Kidney epithelial cell (primary cell): ENCODE results near the gene CDH22. TPM values are rescaled to one million over a fixed set of nuclear protein-coding genes. Genes with fewer than 3 reads are reported as not detected.

Experiments used
- DNase-seq: peaks from one replicate; pipeline ENCODE4 v3.0.0-alpha.2; 2010; ENCODE audit warnings: low read depth
- H3K27me3 ChIP-seq: 2 replicates; pipeline ENCODE4 v1.6.0; 2011; ENCODE audit warnings: low read length; ENCODE audit not compliant: control insufficient read depth, insufficient read depth
- H3K36me3 ChIP-seq: 2 replicates; pipeline ENCODE4 v1.5.1; 2011; ENCODE audit warnings: low read length; ENCODE audit not compliant: control insufficient read depth, insufficient read depth
- H3K4me3 ChIP-seq: 2 replicates; pipeline ENCODE4 v1.5.1; 2011; ENCODE audit warnings: low read depth, mild to moderate bottlenecking, control low read depth, low read length
- CTCF ChIP-seq: IDR thresholded peaks from 2 replicates; pipeline ENCODE4 v1.5.1; 2011; ENCODE audit warnings: mild to moderate bottlenecking, moderate library complexity, low read length, control low read depth, inconsistent platforms; ENCODE audit not compliant: insufficient read depth, poor library complexity, severe bottlenecking
- total RNA-seq: library from RNA; depleted of rRNA; stranded (reverse); fragments of >200 nt; gene quantifications from 2 replicates; pipeline ENCODE4 v1.2.3, GENCODE V29; 2015

Gene CDH22
- total RNA-seq, 1 donor from 2014 or later, result not detected

- no peak for TF ChIP-seq CTCF
- H3K36me3 ChIP-seq, result no peaks in the 10 kb centered on the region
- H3K4me3 ChIP-seq, result no peak overlapping the region
- no peak for DNase-seq
- peaks cover 12% of the 10 kb centered on the region for H3K27me3 ChIP-seq
These were observed 33.2 kb downstream of the CDH22 start for GRCh38 chr20:46275091-46275490.

GRCh38 chr20:46273717-46274116 lies 34.6 kb downstream of the CDH22 start:
- DNase-seq, result no peak
- TF ChIP-seq CTCF, result no peak
- peaks cover 16% of the 10 kb centered on the region for H3K27me3 ChIP-seq

GRCh38 chr20:46272389-46273047 lies 35.8 kb downstream of the CDH22 start:
- H3K4me3 ChIP-seq, result no peak overlapping the region
- no peak for TF ChIP-seq CTCF
- peaks cover 25% of the 10 kb centered on the region for H3K27me3 ChIP-seq
- H3K36me3 ChIP-seq, result no peaks in the 10 kb centered on the region
- no peak for DNase-seq

More at GRCh38 chr20:46273717-46274116, 34.6 kb downstream of the CDH22 start:
- Histone ChIP-seq H3K36me3 (no peaks in the 10 kb centered on the region), H3K4me3 (no peak overlapping the region)

- Histone ChIP-seq H3K36me3 (no peaks in the 10 kb centered on the region), H3K4me3 (no peak overlapping the region), H3K27me3 (peaks cover 21% of the 10 kb centered on the region)
- DNase-seq, result no peak
- TF ChIP-seq CTCF, result no peak
These were observed 37.1 kb downstream of the CDH22 start for GRCh38 chr20:46270977-46271744.

- no peak for TF ChIP-seq CTCF
- H3K4me3 ChIP-seq, result no peak overlapping the region
These were observed 38.9 kb downstream of the CDH22 start for GRCh38 chr20:46269372-46269771.

More at GRCh38 chr20:46269372-46269771, 38.9 kb downstream of the CDH22 start:
- DNase-seq, result no peak
- peaks cover 24% of the 10 kb centered on the region for H3K27me3 ChIP-seq
- H3K36me3 ChIP-seq, result no peaks in the 10 kb centered on the region
